GM10266 (cell line): ENCODE measurements around the gene LRRC40.
"Not testable (repeated sequence)": the region's sequence is repeated elsewhere in the genome, so short reads cannot be mapped to it uniquely, and the experiment has no call there.

Source experiments
- DNase-seq: peaks from one replicate; pipeline ENCODE4 v3.0.0; 2012; ENCODE audit errors: extremely low spot score
- TF ChIP-seq, protein P1 (sequence below): IDR thresholded peaks from 2 replicates; pipeline ENCODE4 v1.5.1; 2012; ENCODE audit warnings: mild to moderate bottlenecking, low read depth; ENCODE audit not compliant: control insufficient read depth, insufficient read depth; ENCODE audit errors: missing control alignments

Gene LRRC40

DNA sequence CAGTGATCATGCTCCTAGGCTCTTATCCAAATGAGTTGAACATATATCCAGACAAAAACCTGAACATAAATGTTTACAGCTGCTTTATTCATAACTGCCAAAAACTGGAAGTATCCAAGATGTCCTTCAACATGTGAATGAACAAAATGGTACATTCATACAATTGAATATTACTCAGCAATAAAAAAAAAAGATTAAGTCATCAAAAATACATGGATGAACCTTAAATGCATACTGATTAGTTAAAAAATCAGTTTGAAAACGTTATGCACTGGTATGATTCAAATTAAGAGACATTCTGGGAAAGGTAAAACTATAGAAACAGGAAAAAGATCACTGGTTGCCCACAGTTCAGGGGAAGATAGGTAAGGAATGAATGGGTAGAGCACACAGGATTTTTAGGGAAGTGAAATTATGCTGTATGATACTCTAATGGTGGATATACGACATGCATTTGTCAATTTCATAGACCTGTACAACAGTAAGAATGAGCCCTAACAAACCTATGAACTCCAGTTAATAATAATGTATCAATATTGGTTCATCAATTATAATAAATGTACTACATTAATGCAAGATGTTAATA is 3.1 kb downstream of the LRRC40 start:
- DNase-seq: no peak
- TF ChIP-seq, protein P1, sequence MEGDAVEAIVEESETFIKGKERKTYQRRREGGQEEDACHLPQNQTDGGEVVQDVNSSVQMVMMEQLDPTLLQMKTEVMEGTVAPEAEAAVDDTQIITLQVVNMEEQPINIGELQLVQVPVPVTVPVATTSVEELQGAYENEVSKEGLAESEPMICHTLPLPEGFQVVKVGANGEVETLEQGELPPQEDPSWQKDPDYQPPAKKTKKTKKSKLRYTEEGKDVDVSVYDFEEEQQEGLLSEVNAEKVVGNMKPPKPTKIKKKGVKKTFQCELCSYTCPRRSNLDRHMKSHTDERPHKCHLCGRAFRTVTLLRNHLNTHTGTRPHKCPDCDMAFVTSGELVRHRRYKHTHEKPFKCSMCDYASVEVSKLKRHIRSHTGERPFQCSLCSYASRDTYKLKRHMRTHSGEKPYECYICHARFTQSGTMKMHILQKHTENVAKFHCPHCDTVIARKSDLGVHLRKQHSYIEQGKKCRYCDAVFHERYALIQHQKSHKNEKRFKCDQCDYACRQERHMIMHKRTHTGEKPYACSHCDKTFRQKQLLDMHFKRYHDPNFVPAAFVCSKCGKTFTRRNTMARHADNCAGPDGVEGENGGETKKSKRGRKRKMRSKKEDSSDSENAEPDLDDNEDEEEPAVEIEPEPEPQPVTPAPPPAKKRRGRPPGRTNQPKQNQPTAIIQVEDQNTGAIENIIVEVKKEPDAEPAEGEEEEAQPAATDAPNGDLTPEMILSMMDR: no peak

DNA sequence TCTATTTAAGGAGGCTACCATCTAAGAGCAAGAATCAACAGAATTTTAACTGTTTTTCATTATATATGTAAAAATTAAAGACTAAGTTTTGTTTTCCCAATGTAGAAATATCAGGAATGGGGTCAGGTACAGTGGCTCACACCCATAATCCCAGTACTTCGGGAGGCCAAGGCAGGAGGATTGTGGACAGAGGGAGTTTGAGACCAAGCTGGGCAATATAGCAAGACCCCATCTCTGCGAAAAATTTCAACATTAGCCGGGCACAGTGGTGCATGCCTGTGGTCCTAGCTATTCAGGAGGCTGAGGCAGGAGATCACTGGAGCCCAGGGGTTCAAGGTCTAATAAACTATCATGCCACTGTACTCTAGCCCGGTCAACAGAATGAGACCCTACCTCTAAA is 5.3 kb downstream of the LRRC40 start:
- TF ChIP-seq, protein P1: no peak
- no peak for DNase-seq

DNA sequence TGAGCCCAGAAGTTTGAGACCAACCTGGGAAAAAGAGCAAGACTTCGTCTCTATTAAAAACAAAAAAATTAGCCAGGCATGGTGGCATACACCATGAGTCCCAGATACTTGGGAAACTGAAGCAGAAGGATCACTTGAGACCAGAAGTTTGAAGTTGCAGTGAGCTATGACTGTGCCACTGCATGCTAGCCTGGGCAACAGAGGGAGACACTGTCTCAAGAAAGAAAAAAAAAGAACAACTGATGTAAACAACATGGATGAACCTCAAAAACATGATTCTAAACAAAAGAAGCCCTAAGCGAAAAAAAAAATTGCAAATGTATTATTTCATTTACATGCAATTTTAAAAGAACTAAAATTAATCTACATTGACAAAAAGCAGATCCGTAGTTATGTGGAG is 9.0 kb downstream of the LRRC40 start:
- TF ChIP-seq, protein P1: peak; percentile 10

DNA sequence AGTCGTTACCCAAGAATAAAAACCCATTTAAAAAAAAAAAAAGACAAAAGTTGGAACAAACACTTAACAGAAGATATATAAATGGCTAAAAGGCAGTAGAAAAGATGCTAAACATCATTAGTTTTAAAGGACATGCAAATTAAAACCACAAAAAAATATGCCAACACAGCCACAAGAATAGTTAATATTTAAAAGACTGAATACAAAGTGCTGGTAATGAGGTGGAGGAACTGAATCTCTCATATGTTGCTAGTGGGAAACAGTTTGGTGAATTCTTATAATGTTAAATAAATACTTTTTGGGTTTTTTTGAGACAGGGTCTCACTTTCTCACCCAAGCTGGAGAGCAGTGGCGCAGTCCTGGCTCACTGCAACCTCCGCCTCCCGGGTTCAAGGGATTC is 10.0 kb downstream of the LRRC40 start:
- TF ChIP-seq, protein P1: no peak
- no peak for DNase-seq

More for the DNA sequence above, 9.0 kb downstream of the LRRC40 start:
- DNase-seq: no peak

DNA sequence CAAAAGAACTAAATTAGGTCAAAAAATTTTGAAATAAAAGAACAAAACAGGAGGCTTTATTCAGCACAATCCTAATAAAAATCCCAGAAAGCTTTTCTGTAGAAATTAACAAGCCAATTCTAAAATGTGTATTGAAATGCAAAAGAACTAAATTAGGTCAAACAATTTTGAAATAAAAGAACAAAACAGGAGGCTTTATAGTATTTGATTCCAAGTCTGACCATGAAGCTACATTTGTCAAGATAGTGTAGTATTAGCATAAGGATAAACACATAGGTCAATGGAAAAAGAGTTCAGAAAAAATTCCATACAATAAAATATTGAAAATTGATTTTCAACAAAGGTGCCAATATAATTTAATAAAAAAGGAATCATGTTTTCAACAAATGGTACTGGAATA is 10.8 kb downstream of the LRRC40 start:
- DNase-seq: no peak

DNA sequence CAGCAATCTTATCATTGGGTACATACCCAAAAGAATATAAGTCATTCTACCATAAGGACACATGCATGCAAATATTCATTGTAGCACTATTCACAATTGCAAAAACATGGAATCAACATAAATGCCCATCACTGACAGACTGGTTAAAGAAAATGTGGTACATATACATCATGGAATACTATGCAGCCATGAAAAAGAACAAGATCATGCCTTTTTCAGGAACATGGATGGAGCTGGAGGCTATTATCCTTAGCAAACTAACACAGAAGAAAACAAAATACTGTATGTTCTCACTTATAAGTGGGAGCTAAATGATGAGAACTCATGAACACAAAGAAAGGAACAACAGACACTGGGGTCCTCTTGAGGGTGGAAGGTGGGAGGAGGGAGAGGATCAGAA is 12.9 kb downstream of the LRRC40 start:
- not testable (repeated sequence) for DNase-seq

More for the DNA sequence above, 10.8 kb downstream of the LRRC40 start:
- TF ChIP-seq, protein P1: no peak

DNA sequence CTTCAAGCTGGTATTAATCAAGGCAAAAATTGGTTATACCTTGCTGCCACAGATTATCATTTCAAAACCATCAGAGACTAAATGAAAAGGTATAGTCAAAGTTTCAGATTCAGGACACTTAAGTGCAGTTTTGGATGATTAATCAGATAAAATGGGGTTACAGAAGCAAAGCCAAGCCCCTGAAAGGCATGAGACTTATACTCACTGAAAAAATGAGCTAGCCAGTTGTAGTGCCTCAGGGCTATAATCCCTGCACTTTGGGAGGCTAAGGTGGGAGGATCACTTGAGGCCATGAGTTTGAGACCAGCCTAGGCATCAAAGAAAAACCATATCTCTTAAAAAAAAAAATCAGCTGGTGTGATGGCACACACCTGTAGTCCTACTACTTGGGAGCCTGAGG is 15.2 kb downstream of the LRRC40 start:
- TF ChIP-seq, protein P1: no peak
- no peak for DNase-seq

DNA sequence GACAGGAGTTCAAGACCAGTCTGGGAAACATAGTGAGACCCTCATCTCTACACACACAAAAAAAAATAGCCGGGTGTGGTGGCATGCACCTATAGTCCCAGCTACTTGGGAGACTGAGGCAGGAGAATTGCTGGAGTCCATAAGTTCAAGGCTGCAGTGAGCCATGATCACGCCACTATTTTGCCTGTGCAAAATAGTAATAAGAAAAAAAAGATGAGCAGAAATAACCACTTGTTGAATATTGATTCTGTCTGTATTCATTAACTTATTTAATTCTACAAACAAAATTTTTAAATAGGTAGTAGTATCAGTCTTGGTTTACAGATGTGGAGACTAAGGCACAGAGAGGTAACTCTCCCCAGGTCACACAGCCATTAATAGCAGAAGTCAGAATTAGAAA is 16.9 kb downstream of the LRRC40 start:
- DNase-seq: no peak
- TF ChIP-seq, protein P1: no peak

DNA sequence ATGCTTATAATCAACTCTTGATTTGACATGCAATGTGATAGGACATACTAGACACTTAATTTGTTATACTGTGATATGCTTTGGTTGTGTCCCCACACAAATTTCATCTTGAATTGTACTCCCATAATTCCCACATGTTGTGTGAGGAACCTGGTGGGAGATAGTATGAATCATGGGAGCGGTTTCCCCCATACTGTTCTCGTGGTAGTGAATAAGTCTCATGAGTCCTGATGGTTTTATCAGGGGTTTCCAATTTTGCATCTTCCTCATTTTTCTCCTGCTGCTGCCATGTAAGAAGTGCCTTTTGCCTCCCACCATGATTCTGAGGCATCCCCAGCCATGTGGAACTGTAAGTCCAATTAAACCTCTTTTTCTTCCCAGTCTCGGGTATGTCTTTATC is 20.2 kb downstream of the LRRC40 start:
- not testable (repeated sequence) for DNase-seq
